GM18909 (cell line): ENCODE data around the gene DEFB118.
"Not testable (repeated sequence)": the region's sequence is repeated elsewhere in the genome, so short reads cannot be mapped to it uniquely, and the experiment has no call there.

ENCODE experiments used
- ATAC-seq: cut with Tn5 transposase; IDR thresholded peaks from one replicate; pipeline ENCODE4 v1.9.1; 2021; ENCODE audit warnings: mild to moderate bottlenecking; ENCODE audit not compliant: unreplicated experiment, poor library complexity

Gene DEFB118, protein sequence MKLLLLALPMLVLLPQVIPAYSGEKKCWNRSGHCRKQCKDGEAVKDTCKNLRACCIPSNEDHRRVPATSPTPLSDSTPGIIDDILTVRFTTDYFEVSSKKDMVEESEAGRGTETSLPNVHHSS

DNA sequence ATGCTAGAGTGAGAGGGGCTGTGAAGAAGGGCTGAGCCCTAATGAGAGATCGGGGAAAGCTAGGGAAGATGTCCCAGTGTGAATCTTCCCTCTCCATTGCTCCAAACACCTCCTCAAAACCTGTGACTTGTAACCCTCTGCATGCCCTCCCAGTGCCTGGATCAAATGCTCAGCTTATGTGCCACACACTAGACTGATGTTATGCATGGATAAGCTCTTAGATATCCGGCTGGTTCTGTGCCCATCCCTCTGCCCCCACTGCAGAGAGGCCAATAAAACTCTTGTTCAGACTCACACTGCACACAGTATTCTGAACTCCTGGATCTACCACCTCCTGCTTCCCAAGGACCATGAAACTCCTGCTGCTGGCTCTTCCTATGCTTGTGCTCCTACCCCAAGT is at the start of gene DEFB118:
Gene DEFB118 (plus strand): TSS at position 301 of the 400 bp plus-strand sequence. CDS start 50 bp downstream, at position 351.
- ATAC-seq, result no peak

DNA sequence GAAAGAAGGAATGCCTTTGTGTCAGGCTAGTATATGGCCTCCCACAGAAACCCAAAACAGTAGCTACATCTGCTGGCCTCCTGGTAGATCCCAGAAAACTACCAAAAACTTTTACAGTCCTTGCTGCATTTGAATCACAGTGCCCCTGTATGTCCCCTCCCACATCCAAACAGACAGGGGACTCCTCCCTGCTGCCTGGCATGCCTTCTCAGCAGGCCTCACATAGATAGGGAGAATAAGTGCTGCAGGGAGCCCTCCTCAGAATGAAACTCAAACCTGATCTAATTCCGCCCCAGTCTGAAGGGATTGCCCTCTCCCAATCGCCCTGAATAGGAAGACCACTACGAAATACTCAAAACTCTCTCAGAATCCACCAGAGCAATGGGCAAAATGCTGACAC is 45.9 kb upstream of the DEFB118 start:
- no peak for ATAC-seq

DNA sequence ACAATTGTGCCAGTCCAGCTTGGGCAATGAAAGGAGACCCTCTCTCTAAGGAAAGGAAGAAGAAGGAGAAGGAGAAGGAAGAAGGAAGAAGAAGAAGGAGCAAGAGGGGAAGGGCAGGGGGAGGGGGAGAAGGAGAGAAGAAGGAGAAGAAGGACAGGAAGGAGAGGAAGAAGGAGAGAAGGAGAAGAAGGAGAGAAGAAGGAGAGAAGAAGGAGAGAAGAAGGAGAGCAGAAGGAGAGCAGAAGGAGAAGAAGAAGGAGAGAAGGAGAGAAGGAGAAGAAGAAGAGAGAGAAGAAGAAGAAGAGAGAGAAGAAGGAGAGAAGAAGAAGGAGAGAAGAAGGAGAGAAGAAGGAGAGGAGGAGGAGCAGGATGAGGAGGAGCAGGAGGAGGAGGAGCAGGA is 37.5 kb upstream of the DEFB118 start:
- no peak for ATAC-seq

DNA sequence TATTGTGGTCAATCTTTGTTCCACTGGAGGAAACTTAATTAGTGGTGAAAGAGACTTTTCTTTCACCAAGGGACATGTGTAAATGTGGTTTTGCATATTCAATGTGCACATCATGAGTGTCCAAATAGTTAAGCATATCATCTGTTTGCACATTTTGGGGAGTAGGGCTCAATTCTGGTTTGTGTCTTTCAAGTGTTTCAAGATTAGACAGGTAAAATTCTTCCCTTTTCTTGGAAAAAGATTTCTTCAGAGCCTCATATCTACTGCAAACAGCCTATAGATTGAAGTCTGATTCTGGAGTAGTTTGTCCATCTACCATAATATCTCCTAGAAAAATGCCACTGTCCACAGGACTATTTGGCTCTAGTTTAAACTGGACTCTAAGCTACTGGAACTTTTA is 26.9 kb upstream of the DEFB118 start:
- ATAC-seq, result no peak

DNA sequence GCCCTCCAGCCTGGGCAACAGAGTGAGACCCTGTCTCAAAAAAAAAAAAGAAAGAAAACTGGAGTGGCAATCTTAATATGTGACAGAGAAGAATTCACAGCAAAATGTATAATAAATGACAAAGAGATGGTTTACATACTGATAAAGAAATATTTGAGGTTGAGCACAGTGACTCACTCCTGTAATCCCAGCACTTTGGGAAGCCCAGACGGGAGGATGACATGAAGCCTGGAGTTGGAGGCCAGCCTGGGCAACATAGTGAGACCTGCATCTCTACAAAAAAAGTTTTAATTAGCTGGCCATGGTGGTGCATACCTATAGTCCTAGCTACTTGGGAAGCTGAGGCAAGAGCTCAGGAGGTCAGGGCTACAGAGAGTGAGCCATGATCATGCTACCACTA is 12.4 kb upstream of the DEFB118 start:
- no peak for ATAC-seq

DNA sequence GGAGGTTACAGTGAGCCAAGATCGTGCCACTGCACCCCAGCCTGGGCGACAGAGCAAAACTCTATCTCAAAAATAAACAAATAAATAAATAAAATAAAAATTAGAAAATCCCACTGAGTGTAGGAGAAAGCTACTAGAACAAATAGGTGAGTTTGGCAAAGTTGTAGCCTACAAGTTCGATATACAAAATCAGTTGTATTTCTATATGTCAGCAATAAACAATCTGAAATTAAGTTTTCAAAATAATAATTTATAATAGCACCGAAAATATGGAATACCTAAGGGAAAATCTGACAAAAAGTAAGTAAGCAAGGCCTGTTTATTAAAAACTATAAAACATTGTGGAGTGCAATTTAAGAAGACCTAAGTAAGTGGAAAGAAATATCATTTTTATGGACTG is 5.1 kb upstream of the DEFB118 start:
- no peak for ATAC-seq

DNA sequence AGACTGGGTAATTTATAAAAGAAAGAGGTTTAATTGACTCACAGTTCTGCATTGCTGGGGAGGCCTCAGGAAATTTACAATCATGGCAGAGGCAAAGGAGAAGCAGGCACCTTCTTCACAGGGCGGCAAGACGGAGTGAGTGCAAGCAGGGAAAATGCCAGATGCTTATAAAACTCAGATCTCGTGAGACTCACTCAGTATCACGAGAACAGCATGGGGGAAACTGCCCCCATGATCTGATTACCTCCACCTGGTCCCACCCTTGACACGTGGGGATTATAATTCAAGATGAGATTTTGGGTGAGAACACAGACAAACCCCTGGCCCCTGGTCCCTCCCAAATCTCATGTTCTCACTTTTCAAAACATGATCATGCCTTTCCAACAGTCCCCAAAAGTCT is 4.1 kb upstream of the DEFB118 start:
- ATAC-seq, result not testable (repeated sequence)

DNA sequence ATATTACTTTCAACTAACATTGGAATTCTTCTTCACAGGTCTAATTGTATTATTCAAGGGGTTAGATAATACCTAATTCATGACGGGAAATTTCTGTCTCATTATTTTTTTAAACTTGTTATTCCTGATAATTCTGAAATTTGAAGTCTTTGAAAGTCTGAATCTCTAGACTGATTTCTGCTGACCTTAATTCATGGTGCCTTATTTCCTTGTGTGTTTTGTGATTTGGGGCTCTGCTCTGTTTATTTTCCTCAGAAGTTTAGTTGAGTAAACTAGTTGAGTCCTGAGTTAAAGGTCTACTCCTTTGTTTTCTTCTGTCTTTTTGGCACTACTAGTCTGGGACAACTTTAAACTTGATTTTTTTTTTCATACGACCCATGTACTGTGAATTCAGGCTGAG is 5.9 kb downstream of the DEFB118 start:
- ATAC-seq, result no peak

DNA sequence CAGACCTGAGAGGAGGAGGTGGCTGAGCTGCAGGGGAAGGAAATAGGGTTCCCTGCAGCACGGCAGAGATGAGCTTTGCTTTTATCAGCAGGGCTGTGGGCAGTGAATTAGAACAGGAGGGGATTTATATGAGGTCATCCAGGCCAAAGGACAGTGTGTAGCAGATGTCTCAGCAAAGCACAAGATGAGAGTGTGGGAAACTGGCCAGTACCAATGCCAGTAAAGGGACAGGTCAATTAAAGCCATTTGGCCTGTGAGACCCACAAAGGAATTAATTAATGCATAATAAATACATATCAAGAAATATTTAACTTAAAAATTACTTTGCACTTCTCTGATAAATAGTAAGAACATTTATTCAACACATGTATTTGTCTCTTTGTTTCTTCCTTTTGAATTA is 22.1 kb downstream of the DEFB118 start, which contains the start of gene DEFB119:
Gene DEFB119 (minus strand): TSS at position 101 of the 400 bp plus-strand sequence. CDS start 107 bp downstream, outside the sequence.
- ATAC-seq, result no peak

DNA sequence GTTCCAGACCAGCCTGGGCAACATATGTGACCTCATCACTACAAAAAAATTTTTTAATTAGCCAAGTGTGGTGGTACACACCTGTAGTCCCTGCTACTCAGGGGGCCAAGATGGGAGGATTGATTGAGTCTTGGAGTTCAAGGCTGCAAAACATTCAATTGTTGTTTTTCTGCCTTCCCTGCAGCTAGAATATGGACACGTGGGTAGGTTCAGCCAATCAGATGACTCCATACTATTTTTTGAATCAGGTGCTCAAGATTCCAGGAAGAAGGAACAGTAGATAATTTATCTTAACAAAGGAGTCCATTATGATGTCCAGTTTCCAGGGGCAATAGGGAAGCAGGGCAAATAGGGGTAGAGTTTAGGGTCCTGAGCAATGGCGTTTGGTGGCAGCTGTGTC is 24.4 kb downstream of the DEFB118 start:
- no peak for ATAC-seq

DNA sequence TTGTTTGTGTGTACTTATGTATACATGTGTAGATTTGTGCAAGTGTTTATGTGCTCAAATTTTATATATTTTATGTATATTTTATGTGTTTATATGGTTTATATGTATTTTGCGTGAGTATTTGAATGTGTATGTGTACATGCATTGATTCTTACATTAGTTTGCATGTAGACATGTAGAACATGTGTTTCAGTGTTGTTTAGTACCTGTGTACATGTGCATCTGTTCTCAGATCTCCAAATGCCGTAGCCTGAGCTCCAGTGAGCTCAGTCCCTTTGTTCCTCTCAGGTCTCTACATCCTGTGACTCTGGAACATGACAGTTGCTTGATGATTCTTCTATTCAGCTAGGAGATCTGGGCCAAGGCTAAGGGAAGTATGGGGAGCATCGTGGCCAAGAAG is 26.5 kb downstream of the DEFB118 start:
- ATAC-seq, result no peak

DNA sequence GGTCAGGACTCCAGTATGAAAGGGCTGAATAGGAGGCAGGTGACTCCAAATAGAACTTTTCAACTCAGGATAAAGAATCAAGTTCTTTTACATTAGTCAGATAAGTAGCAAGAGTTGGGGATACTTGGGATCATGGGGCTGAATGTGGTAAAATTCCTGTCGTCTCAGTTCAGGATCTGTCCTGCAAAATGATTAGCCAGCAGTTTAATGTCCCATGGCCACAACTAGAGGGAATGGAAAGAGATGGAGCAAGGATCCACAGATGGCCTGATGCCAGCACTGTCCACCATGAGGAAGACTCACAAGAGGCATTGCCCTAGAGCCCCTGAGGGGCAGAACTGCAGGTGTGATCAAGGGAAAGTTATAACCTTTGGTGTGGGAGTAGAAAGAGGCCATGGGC is 35.5 kb downstream of the DEFB118 start:
- no peak for ATAC-seq

DNA sequence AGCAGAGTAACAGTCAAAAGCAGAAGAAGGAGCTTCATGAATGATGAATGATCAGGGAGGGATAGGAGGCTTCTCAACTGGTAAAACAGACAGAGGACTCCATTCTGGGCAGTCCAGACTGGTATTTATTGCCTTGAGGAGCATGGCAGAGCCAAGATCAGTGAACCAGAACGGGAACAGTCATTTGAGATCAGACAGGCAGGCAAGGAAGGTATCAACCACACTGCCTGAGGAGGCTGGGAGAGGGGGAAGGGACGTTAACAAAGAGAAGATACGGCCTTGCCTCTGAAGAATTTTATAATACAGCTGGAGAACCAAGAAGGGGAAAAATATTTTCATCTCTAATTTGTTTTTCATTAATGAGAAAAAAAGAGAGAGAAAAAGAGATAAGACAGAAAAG is 37.7 kb downstream of the DEFB118 start, which contains the start of gene DEFB121:
Gene DEFB121 (minus strand): TSS at position 101 of the 400 bp plus-strand sequence. CDS start 63 bp downstream, at position 38.
- ATAC-seq, result no peak

DNA sequence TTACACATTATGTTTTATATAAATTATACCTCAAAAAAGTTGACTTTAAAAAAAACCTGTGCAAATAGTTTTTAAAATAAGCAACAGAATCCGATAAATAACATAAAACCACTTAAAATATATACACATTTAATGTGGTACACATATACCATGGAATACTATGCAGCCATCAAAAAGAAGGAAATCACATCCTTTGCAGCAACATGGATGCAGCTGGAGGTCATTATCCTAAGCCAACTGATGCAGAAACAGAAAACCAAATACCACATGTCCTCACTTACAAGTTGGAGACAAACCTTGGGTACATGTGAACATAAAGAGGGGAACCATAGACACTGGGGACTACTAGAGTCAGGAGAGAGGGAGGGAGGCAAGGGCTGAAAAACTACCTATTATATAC is 41.6 kb downstream of the DEFB118 start:
- no peak for ATAC-seq

DNA sequence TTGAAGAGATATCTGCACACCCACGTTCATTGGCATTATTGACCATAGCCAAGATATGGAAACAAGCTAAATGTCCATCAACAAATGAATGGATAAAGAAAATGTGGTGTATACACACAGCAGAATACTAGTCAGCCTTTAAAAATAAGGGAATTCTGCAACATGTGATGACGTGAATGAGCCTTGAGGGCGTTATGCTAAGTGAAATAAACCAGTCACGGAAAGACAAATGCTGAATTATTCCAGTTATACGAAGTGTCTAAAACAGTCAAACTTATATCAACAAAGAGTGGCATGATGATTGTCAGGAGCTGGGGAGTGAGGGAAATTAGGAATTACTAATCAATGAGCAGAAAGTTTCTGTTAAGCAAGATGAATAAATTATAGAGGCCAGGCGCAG is 46.0 kb downstream of the DEFB118 start:
- no peak for ATAC-seq

DNA sequence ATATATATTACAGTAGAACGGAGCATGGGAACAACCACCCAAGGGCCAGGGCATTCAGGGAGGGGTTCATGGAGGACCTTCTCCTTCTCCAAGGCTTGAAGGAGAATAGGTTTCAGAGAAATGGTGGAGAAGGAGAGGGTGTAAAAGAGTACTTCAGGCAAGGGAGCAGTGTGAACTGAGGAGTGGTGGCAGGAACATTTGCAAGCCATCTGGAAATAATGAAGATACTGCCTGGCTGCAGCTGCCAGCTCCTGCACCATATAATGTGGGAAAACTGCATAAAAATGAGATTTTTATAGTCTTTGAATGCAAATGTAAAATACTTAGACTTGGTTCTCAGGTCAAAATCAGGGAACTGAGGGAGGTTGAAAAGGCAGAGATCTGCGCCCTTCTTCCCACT is 47.3 kb downstream of the DEFB118 start:
- ATAC-seq, result no peak

DNA sequence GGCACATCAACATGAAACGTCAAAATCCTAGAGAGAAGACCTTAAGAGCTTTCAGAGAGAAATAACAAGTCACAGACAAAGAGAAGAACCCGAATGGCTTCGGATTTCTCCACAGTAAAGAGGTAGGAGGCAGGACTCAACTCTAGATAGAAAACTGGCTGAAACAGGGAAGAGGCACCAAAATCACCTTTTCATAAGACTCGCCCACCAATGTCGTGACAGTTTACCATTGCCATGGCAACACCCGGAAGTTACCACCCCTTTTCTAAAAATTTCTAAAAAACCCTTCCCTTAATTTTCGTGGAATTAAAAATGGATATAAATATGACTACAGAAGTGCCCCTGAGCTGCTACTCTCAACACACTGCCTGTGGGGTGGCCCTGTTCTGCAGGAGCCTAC is 49.9 kb downstream of the DEFB118 start:
- ATAC-seq, result no peak
